NCI-H2227 (cell line): ENCODE measurements around the gene FAM20B.

Experiments
- DNase-seq: peaks from one replicate; lab custom pipeline; 2025; ENCODE audit not compliant: unreplicated experiment; lab: John Stamatoyannopoulos, UW

The FAM20B gene

DNA sequence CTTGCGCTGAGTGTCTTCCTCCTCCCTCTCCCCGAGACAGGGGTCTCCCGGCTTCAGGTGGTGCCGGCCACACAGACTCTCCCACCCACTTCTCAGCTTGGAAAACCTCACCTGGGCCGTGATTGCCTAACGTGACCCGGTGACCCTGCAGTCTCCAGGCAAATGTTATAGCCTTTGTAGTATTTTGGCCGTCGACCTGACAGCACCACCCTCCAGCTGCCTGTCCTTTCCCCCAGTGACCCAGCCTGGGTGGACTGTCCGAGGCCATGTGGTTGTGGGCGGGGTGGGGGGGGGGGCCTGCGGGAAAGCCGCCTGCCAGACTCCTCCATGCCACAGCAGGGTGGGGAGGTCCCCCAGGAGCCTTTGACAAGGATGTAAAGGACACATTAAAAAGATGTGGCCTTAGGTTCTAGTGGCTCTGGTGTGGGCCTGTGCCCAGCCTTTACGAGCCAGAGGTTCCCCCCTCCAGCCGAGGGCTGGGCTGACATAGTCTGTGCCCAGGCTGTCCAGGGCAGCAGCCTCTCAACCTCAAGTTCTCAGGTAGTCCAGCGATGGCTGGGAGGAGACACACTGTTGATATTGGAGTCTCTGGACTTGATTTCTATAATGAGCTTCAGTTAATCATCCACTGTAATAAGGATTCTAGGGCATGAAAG lies 64.3 kb downstream of the FAM20B start:
- DNase-seq = no peak

DNA sequence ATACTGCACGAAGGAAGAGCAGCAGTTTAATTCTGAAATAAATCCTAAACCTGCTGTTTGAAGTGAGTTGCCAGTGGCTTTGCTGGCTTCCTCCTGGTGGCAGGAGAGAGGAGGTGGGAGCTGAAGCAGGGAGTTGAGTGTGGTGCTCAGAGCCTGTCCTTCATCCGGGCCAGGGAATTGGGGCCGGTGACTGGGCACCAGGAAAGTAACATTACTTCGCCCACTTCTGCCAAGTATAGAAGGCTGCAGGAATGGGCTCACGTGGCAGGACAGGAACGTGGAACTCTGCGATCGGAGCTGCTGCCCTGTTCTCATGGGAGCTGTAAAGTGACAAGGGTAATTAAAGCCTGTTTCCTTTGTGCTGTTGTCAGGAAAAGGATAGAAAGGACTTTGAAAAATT lies 64.8 kb downstream of the FAM20B start:
- DNase-seq = no peak

DNA sequence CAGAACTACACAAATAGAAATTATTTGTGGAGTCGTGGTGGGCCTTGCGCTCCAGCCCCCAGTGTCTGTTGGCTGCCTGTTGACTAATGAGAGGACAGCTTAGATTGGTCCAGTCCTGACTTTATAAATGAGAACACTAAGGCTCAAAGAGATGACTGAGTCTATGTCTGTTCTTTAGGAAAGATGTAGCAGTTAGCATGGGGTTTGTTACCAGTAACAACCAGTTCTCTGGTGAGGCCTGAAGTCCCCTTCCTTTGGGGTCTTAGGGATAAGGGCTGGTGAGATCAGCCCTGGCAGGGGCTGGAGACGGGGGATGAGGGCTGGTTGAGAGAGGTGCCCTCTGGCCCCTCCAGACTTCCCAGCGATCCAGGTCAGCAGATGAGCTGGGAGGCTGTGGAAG lies 65.2 kb downstream of the FAM20B start:
- DNase-seq = no peak

DNA sequence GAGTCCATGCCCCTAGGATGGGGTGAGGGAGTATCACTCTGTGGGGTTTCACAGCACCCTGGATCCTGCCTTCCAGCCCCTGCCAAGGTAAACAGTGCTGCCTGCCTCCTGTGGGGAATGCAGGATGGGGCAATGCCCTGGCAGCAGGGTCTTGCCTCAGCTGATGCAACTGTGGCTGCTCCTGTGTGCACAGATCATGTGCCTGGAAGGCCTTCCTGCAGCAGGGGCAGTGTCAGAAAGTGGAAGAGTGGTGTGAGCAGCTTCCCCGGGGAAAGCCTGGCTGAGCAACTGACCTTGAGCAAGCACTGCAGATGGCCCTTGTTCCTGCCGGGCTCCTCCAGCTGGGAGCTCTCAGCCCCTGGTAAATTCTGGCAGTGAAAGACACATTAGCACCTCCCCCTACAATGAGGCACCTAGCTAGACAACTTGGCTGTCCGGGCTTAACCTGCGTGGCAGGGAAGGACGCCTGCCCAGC lies 66.0 kb downstream of the FAM20B start:
- DNase-seq = no peak

DNA sequence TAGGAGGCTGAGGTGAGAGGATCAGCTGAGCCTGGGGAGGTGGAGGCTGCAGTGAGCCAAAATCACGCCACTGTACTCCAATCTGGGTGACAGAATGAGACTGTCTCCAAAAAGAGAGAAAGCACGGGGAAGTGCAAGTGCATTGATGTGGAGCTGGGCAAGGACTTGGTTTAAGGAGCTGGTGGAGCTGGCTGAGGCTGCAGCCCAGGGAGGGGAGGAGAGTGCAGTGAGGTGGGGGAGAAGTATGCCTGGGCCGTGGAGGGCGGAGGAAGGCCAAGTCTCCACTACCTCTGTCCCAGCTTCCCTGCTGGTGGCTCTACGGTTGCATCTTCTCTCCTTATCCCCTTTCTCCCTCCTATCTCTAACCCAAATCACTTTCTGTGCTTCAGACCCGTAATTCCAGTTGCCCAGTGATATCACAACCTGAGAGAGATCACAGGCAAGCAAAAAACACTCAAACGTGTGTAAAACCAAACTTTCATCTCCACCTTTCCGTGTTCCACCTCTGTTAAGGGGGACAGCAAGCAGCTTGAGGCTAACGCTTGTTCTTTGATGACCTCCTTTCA lies 67.3 kb downstream of the FAM20B start:
- DNase-seq = no peak

DNA sequence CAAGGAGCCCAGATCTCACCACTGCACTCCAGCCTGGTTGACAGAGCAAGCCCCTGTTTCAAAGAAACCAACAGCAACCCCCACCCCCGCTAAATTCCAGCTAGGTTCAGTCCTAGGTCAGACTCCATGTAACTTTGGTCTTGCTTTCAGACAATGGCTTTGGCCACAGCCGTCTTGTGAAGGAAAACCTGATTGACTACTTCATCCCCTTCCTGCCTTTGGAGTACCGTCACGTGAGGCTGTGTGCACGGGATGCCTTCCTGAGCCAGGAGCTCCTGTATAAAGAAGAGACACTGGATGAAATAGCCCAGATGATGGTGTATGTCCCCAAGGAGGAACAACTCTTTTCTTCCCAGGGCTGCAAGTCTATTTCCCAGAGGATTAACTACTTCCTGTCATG lies 69.1 kb downstream of the FAM20B start:
- DNase-seq = no peak

DNA sequence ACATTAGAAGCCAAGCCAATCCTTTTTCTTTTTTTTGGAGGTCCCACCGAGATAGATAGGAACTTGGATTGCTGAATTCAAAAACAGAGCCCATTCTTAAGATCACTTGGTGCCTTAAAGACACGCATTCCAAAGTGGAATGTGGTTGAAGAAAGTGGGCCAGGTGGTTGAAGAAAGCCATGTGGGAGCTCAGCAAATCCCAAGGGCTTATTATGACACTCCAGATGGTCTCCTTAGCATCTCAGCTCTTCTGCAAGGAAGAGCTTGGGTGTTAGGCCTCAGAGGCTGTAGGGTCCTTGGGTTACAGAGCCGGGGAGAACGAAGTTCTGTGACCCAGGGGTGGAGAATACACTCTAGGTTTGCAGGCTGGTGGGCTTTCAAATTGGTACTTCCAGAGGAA lies 69.7 kb downstream of the FAM20B start:
- no peak for DNase-seq

DNA sequence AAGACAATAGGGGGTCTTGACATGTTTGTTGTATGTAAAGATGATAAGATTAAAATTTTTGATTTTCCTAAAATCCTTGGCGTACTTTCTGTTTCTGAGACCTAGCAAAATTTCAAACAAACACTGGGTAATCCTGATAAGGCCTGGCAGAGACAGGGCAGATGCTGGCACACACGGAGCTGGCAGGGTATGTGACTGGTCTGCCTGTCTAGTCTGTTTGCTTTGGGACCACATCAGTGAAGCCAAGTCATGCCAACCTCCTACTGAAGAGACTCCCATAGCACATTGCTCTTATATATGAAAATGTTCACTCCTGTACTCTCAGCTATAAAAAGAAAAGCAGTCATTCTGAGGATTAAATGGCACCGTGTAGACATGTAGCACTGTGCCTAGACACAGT lies 70.2 kb downstream of the FAM20B start:
- DNase-seq = no peak

DNA sequence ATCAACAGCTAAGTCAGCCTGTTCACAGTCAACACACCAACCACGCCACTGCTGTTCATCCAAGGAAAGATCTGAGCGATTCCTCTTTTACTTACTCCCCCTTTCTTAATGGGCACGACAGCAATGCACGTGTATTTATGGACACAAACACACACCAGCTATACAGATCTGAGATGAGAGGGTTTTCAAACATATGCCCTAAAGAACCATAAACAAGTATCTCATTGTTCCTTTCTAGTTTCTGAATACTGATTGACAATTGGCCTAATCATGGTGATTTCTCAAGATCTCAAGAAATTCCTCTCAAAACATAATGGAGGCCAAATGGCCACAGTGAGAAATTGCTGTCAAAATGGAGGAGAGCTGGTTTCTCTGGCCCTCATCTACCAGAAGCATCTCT lies 74.2 kb downstream of the FAM20B start:
- DNase-seq = no peak

DNA sequence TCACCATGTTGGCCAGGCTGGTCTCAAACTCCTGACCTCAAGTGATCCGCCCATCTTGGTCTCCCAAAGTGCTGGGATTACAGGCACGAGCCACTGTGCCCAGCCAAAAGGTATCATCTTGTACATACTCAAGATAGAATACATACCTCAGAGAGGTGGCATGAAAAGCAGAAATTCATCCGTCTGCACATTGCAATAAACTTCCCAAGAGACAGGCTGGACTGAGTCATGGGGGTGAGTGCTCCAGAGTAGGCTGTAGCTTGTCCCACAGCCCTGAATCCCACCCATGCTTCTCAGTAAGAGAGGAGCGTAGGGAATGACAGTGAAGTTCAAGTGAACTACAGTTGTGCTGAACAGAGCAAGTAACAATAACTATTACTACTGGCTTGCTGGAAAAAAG lies 75.9 kb downstream of the FAM20B start:
- no peak for DNase-seq

DNA sequence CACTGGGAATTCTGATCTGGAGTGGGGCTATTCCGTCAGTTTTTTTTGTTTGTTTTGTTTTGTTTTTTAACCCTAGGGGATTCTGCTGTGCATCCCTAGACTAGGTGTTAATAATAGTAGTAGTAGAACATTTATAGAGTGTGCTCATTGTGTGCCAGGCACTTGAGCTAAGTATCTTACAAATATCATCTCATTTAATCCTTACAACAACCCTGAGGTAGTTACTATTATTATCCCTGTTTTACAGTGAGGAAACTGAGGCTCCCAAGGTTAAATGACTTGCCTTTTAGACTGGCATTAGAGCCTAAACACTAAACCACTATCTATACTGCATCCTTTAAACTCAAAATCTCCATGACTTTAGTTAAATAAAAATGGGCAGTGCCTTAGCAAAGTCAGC lies 78.3 kb downstream of the FAM20B start:
- DNase-seq = no peak

DNA sequence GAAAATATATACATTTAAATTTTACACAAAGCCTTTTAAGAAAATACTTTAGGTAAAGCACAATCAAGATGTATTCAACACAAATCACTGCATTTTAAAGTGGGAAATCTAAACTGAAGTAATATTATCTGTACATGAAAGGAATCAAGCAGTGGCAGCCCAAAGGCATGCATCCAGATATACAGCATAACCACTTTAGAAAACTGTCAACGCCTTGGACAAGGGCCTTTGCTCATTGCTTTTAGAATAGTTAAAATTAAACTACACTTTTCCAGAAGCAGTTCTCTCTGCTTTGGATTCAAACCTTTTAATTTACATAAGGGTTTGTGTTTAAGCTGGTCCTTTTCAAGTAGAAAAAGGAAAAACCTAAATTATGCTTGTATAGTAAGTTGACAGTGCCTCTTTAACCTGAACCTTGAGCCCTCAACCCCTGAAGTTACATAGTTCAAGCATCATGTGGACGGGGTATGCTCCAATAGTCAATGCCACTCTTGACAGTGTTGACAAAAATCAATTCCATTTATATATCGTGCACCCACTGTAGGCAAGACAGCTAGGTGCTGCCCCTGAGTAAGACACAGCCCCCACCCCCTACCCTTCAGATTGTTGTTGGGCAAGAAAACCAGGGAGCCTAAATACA lies 79.0 kb downstream of the FAM20B start:
- no peak for DNase-seq

DNA sequence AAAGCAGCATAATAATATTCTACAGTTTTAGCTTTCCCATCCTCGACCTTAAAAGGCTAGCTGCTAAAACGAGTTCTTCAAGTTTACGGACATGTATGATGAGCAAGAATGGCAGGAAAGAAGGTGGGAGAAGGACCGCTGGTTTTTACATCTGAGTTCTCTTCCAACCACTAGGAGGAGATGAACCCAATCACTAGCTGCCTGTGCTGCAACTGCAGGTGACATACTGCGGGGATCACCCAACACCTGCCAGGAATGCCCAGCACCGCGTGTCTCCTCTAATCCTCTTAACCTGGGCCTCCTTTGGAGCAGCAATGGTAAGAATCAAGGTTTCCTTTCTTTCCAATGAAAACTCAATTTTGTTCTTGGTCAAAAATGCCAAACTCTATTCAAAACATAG lies 79.7 kb downstream of the FAM20B start:
- peak; percentile 17 for DNase-seq

DNA sequence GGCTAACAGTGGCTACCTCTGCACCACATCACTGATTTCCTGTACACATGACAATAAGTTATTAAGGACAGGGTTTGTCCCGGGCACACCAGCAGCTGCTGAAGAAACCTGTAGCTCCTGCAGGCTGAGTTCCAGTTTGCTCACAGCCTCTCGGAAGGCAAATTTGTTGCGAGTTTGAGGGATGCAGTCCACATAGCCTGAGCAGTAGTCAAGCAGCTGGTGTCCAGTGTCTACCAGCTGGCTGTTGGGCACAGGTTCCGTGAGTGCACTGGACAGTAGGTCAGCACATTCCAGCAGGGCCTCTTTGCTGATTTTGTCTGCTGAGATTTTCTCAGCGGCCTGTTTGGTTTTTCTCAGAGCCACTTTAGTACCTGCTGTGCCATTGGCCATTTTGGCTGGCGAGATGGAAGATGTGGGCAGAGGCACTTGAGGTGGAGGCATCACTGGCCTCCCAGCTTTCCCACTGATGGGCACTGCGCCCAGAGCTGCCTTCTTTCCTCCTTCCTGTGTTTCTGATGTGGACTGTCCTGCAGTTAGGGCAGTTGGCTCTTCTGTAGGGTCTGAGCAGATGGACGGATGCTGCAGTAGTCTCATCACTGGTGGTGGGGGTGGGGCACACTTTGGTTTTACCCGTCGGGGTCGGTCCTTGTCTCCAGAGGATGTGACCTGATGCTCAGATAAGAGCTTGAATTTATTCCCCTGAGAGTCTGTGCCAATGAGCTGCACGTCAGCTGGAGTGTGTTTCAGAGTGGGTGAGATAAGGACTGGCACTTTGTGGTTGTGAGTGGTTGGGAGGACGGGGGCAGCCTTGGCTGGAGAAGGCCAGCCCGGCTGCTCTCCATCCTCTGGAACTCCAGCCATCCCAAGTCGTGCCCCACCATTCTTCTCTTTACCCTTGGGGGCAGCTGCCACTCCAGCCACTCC lies 82.3 kb downstream of the FAM20B start:
- no peak for DNase-seq

DNA sequence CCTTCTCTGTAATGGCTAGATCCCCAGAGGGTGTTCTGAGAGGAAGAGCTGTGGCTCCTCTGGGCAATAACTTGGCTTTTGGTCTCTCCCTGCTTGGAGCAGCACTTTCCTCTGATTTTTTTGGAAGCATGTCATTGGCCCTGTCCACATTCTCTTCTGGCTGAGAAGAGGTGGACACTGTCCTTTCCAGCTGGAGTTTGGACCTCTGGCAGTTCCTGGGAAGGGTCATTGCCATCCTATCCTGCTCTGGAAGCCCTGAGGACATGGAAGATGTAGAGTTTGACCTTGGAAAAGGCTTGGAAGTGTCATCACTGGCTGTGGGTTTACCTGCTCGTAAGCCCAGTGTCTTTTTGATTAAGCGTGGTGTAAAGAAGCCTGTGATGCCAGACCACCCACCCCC lies 83.0 kb downstream of the FAM20B start:
- DNase-seq = no peak

DNA sequence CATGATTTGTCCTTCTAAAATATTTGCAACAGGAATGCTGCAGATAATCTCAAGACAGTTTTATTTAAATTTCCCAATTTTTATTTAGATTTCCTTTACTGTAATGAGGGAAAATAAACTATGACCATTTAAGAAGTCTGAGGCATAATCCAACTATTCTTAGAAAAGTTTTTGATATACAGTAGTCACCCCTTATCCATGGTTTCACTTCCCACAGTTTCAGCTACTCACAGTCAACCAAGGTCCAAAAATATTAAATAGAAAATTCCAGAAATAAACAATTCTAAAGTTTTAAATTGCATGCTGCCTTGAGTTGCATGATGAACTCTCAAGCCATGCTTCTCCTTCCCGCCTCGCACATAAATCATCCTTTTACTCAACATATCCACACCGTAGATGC lies 89.5 kb downstream of the FAM20B start:
- no peak for DNase-seq

DNA sequence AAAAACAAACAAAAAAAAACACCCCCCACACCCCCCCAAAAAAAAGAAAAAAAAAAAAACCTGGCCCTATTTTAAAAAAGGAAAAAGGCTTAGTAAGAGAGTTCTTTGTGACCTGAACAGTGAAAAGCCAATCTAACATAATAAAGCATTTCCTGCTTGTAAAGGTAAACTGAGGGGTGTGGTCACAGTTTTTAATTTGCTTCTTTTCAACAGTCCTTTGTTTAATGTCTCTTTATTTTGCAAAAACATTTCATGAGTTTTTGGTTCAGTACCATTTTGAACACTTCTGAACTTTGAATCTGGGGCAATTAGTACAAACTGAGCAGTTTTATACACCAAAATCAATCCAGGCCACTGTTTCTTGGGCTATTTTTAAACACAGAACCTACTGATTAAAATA lies 93.8 kb downstream of the FAM20B start:
- DNase-seq = no peak

DNA sequence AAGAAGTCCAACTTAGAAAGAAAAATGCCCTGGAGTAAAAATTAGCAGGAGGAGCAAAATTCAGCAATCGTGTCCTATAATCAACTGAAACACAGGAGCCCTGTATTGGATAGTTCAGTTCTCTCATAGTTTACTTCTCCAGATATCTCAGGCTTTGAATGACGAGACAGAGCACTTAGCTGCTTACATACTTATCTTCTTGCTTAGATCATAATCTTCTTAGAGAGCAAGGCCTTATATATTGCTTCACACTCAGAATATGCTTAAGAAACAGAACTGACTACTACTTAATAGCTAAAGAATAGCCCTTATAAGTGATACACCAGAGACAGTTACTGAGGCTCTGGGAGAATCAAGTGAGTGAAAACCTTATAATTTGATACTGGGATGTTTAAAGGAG lies 95.0 kb downstream of the FAM20B start:
- no peak for DNase-seq

DNA sequence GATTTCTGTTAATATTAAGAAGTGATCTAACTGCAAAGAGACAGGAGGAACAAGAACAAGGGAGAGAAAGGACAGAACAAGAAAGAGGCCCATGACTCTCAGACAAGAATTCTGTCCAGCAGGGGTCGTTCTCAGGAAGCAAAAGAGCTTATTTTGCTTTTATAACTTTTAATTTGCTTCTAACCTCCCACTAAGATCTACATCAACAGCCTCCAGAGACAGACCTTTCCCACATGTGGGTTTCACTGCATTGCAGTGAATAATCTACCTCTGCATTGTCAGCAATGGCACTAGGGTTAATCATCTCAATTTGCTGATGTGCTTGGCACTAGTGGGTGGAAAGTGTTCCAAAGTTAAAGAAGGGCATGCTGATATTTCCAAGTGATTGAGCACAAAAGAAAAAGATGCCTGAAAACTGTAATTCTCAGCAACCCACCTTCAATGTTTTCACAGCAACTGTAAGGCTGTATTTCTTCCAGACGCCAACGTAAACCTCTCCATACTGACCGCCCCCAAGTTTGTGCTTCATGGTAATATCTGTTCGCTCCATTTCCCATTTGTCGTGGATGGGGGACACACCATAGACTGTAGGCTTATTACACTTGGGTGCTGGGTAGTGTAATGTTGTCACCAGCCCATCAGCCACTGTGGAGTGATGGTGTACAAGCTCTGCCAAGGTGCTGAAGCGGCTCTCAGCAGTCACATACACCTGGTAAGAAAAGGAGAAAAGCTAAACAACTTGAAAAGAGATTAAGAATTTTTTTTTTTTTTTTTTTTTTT lies 95.7 kb downstream of the FAM20B start:
- DNase-seq = peak; percentile 23

DNA sequence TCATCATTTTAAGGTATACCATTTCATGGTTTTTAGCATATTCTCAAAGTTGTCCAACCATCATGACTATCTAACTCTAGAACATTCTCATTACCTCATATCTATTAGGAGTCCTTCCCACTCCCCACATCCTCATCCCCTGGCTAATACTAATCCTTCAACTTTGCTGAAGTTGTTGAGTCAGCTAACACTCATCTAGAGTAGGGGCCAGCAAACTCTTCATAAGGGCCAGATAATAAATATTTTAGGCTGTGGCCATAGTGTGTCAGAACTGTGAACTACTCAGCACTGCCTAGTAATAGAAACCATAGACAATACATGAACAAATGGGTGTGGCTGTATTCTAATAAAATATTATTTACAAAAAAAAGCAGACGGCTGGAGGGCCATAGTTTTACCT lies 99.2 kb downstream of the FAM20B start:
- no peak for DNase-seq
